ENCODE measurements around the gene BLID. TPM values are rescaled to one million over a fixed set of nuclear protein-coding genes. Genes with fewer than 3 reads are reported as not detected.

Gene BLID
- total RNA-seq (2021; ENCODE audit: unreplicated experiment) (0.41 TPM), Bru-seq, nascent RNA (percentile 81 among the genes with signal in this experiment), BruChase-seq, experiment 1, labeled RNA remaining after a 2-hour chase (percentile 43 among the genes with signal in this experiment), BruChase-seq, experiment 2, labeled RNA remaining after a 6-hour chase (percentile 44 among the genes with signal in this experiment)
- not detected for polyA plus RNA-seq (2012; ENCODE audit: insufficient read length)
- long read RNA-seq: 0 reads

GRCh38 chr11:122115524-122116379 is at the start of gene BLID:
BLID (minus strand) TSS chr11:122116215; CDS start chr11:122115922, 293 bp downstream.
- H3K4me3 ChIP-seq (ENCODE audit: low read depth in 2 of 2, low read length in 2 of 2): no peak within 1 kb of the TSS
- intact Hi-C loops (cut with micrococcal nuclease; ENCODE audit: unreplicated experiment) (no loop called here), in situ Hi-C loops (cut with HindIII; ENCODE audit: low pct_unique_long_range_greater_than_20kb, low sequenced_read_pairs) (no loop called here)
- CTCF ChIA-PET: no interaction called here
- ATAC-seq: peak; percentile 42; the same call in 1 of the 2 replicates
- no peak for TF ChIP-seq SIN3A (IDR thresholded peaks at IDR 0.05; ENCODE audit: borderline replicate concordance, insufficient read depth, low read depth, low read length)
- peak; percentile 92 for TF ChIP-seq CTCF (IDR thresholded peaks at IDR 0.05)
- no peak for DNase-seq (ENCODE audit: low read depth, low spot score)
- H3K9me3 ChIP-seq (ENCODE audit: control insufficient read depth, insufficient read depth, low read depth, low read length): no peaks in the 10 kb centered on the region
- H3K4me1 ChIP-seq (ENCODE audit: control insufficient read depth, insufficient read depth, low read length): no peaks in the 10 kb centered on the region
- POLR2A ChIA-PET: no interaction called here
- no peaks in the 10 kb centered on the region for H3K27me3 ChIP-seq (ENCODE audit: control insufficient read depth, insufficient read depth, low read length)
- no peaks in the 10 kb centered on the region for H3K36me3 ChIP-seq (ENCODE audit: control insufficient read depth, insufficient read depth, low read length)
- no TSS peak for BruUV-seq (replicated peaks)
- H3K27ac ChIP-seq (ENCODE audit: low read length): no peak within 1 kb of the TSS

GRCh38 chr11:122163053-122163819 is 47.2 kb upstream of the BLID start:
- TF ChIP-seq REST (IDR thresholded peaks at IDR 0.05; ENCODE audit: insufficient read depth in 1 of 2, low read depth in 2 of 2, low read length in 1 of 2): no peak
- TF ChIP-seq CTCF (IDR thresholded peaks at IDR 0.05): no peak
- TF ChIP-seq SIN3A (IDR thresholded peaks at IDR 0.05; ENCODE audit: borderline replicate concordance, insufficient read depth, low read depth, low read length): no peak
- TF ChIP-seq TCF7L2 (IDR thresholded peaks at IDR 0.05; ENCODE audit: low read depth, low read length): no peak
- TF ChIP-seq POLR2AphosphoS5 (IDR thresholded peaks at IDR 0.05; ENCODE audit: low read depth, low read length): no peak
- ChIA-PET POLR2A (no interaction called here), CTCF (interaction anchor here (0.6 kb wide), 1 partner anchor 18 kb away, joined by 3 read pairs; no protein-coding TSS in a partner anchor)
- BruUV-seq (replicated peaks): no TSS peak
- H3K4me3 ChIP-seq (ENCODE audit: low read depth in 2 of 2, low read length in 2 of 2): no peak overlapping the region
- H3K4me1 ChIP-seq (ENCODE audit: control insufficient read depth, insufficient read depth, low read length): peaks cover 57% of the 10 kb centered on the region
- ATAC-seq (no peak), DNase-seq (ENCODE audit: low read depth, low spot score) (no peak)
- H3K36me3 ChIP-seq (ENCODE audit: control insufficient read depth, insufficient read depth, low read length): no peaks in the 10 kb centered on the region
- in situ Hi-C loops (cut with HindIII; ENCODE audit: low pct_unique_long_range_greater_than_20kb, low sequenced_read_pairs) (no loop called here), intact Hi-C loops (cut with micrococcal nuclease; ENCODE audit: unreplicated experiment) (no loop called here)
- H3K9me3 ChIP-seq (ENCODE audit: control insufficient read depth, insufficient read depth, low read depth, low read length): no peaks in the 10 kb centered on the region
- H3K27ac ChIP-seq (ENCODE audit: low read length): no peak overlapping the region
- H3K27me3 ChIP-seq (ENCODE audit: control insufficient read depth, insufficient read depth, low read length): no peaks in the 10 kb centered on the region

All from Panc1 (cell line).